AG09309 (cell line): ENCODE measurements around the gene OCA2.
"Not testable (repeated sequence)": the region's sequence is repeated elsewhere in the genome, so short reads cannot be mapped to it uniquely, and the experiment has no call there.

Source experiments
- DNase-seq: peaks from one replicate; pipeline ENCODE4 v3.0.0-alpha.2; 2010; ENCODE audit warnings: low read depth
- H3K4me3 ChIP-seq: 2 replicates; pipeline ENCODE4 v1.5.1; 2011; ENCODE audit warnings: mild to moderate bottlenecking, low read depth, low read length, moderate library complexity; ENCODE audit not compliant: control insufficient read depth
- TF ChIP-seq, protein P1 (sequence below): IDR thresholded peaks from 2 replicates; pipeline ENCODE4 v1.5.1; 2011; ENCODE audit warnings: mild to moderate bottlenecking, low read depth, low read length, inconsistent platforms; ENCODE audit not compliant: insufficient read depth, control insufficient read depth; ENCODE audit errors: missing control alignments

The OCA2 gene

DNA sequence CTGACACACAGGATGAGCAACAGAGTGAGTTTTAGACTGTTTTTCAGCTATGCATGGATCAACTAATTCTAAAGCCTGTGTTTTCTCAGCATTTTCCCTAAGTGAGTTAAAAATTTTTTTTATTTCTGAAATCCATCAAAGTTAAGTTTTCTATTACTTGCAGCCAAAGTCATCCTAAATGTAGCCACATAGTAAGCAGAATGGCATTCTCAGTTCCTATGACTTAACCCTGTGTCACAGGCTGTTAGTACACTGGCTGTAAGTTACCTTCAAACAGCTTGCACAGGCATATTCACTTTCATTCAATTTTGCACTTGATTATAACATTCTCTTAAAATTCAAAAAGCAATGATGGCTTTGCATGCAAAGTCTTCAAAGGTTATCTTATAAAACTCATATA is 368.2 kb downstream of the OCA2 start:
- TF ChIP-seq, protein P1, sequence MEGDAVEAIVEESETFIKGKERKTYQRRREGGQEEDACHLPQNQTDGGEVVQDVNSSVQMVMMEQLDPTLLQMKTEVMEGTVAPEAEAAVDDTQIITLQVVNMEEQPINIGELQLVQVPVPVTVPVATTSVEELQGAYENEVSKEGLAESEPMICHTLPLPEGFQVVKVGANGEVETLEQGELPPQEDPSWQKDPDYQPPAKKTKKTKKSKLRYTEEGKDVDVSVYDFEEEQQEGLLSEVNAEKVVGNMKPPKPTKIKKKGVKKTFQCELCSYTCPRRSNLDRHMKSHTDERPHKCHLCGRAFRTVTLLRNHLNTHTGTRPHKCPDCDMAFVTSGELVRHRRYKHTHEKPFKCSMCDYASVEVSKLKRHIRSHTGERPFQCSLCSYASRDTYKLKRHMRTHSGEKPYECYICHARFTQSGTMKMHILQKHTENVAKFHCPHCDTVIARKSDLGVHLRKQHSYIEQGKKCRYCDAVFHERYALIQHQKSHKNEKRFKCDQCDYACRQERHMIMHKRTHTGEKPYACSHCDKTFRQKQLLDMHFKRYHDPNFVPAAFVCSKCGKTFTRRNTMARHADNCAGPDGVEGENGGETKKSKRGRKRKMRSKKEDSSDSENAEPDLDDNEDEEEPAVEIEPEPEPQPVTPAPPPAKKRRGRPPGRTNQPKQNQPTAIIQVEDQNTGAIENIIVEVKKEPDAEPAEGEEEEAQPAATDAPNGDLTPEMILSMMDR: no peak
- DNase-seq: no peak

DNA sequence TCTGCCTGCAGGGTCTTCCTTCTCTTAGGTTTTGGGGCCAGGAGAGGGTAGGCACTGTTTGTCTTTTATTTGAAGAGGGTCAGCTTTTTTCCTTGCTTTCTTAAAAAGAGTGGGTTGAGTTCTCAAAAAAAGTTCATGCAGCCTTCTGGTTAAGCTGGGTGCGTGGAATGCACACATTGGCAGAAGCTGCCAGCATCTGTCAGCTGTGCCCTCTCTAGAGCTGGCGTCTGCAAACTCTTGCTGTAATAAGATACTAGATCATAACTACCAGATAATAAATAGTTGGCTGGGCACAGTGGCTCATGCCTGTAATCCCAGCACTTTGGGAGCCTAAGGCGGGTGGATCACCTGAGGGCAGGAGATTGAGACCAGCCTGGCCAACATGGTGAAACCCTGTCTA is 373.4 kb downstream of the OCA2 start:
- no peak for DNase-seq
- TF ChIP-seq, protein P1: no peak
- no peak overlapping the region for H3K4me3 ChIP-seq

More for the DNA sequence above, 368.2 kb downstream of the OCA2 start:
- no peak overlapping the region for H3K4me3 ChIP-seq

DNA sequence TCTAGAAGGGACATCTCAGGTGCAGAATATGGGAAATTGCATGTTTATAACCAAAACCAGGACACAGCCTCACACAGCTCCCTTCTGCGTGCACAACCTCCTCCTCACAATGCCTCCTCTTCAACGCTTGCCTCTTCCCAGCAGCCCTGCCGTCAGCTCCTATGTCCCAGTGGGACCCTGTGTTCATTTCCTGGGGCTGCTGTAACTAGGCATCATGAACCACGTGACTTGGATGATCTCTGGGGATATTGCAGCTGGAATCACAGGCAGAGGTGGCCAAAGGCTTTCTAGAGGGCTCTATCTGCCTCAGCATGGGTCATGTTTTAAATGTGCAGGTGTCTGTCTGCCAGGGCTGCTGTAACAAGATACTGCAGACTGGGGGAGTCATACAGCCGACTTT is 375.3 kb downstream of the OCA2 start:
- DNase-seq: no peak
- no peak overlapping the region for H3K4me3 ChIP-seq
- TF ChIP-seq, protein P1: no peak

DNA sequence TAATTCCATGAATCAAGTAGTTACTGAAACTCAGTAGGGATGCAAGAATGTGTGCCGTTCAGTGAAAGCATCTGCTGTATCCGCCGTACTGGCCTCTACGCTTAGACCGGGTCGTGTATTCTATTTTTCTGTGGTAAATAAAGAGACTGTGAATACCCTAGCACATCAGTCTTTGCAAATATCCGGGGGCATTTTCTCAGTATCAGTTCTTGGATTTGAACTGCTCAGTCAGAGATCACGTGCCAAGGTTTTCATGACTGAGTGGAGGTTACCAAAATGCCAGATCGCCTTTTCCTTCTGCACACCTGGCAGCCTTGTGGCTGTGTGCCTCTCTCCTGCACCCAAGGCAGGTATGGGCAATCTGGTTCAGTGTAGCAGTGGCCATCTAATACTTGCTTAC is 377.0 kb downstream of the OCA2 start:
- TF ChIP-seq, protein P1: no peak
- no peak overlapping the region for H3K4me3 ChIP-seq
- DNase-seq: no peak

DNA sequence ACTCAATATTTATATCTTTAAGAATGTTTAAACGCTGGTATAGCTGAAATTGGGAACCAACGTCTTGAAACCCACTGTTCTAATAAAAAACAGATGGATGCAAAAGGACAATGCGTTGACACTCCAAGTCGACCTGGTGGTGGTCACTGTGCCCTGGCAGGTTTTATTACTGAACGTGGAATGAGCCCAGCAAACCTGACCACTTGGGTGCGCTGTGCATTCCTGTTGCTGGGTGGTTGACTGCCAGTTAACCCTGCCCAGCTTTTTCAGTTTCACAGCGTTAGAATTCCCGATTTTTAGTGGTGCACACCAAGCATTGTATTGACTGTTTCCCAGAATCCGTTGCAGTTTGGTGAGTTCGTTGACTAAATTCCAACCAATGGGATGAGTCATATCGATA is 384.4 kb downstream of the OCA2 start:
- TF ChIP-seq, protein P1: no peak
- no peak overlapping the region for H3K4me3 ChIP-seq
- DNase-seq: no peak

DNA sequence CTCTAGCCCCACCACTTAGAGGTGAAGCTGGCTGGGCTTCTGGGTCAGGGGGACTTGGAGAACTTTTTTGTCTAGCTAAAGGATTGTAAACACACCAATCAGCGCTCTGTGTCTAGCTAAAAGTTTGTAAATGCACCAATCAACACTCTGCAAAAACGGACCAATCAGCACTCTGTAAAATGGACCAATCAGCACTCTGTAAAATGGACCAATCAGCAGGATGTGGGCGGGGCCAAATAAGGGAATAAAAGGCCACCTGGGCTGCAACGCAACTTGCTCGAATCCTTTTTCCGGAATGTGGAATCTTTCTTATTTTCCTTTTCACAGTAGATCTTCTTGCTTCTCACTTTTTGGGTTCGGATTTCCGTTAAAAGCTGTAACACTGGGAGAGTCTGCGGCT is 385.3 kb downstream of the OCA2 start:
- DNase-seq, H3K4me3 ChIP-seq: not testable (repeated sequence)

DNA sequence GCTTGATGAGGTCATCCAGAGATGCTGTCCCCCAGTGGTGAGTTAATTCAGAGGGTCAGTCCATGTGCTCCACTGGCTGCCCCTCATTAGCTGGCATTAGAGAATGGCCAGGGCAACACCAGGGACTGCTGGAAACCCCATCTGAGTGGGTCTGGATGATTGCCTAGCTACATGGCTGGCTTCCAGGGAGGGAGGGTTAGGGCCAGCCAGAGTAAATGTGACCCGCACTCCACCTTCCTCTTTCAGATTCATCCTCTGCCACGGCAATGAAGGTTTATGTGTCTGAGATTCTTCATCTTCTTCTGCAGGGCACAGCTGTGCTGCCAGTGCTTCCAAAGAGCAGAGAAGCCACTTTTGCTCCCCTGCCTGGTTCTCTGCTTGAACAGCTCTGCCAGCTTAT is 391.9 kb downstream of the OCA2 start:
- no peak overlapping the region for H3K4me3 ChIP-seq
- TF ChIP-seq, protein P1: no peak
- no peak for DNase-seq
